HG02623 (cell line): ENCODE data around the gene PFKFB3.
"Not testable (repeated sequence)": the region's sequence is repeated elsewhere in the genome, so short reads cannot be mapped to it uniquely, and the experiment has no call there.

Experiments
- ATAC-seq: cut with Tn5 transposase; IDR thresholded peaks from one replicate; pipeline ENCODE4 v1.9.1; 2021; ENCODE audit warnings: moderate library complexity; ENCODE audit not compliant: unreplicated experiment

PFKFB3 gene

GRCh38 chr10:6232846-6233724 lies 30.4 kb downstream of the PFKFB3 start:
- ATAC-seq = no peak

GRCh38 chr10:6233725-6234277 lies 31.1 kb downstream of the PFKFB3 start:
- ATAC-seq = no peak

DNA sequence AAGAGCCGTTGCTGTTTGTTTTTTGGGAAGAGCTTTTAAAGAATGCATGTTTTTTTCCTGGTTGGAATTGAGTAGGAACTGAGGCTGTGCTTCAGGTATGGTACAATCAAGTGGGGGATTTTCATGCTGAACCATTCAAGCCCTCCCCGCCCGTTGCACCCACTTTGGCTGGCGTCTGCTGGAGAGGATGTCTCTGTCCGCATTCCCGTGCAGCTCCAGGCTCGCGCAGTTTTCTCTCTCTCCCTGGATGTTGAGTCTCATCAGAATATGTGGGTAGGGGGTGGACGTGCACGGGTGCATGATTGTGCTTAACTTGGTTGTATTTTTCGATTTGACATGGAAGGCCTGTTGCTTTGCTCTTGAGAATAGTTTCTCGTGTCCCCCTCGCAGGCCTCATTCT lies 31.6 kb downstream of the PFKFB3 start:
- ATAC-seq = no peak

GRCh38 chr10:6236349-6237198 lies 33.8 kb downstream of the PFKFB3 start:
- ATAC-seq = no peak

DNA sequence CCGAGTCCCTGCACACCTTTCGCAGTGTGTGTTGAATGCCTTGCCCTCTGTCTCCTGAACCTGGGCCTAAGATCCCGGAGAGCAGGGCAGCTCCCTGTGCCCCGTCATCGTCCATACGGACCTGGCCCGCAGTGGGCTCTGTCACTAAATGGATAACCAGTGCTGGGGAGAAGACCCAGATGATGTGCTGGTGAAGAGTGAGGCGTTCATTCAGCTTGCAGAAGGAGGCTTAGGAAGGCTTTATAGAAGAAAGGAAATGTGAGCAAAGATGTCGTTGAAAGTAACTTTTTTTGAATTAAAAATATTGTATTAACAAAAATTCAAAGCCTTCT lies 34.4 kb downstream of the PFKFB3 start:
- no peak for ATAC-seq

GRCh38 chr10:6238587-6239212 lies 36.0 kb downstream of the PFKFB3 start:
- not testable (repeated sequence) for ATAC-seq

GRCh38 chr10:6239213-6239991 lies 36.7 kb downstream of the PFKFB3 start:
- ATAC-seq = no peak

GRCh38 chr10:6240254-6240653 lies 37.5 kb downstream of the PFKFB3 start:
- no peak for ATAC-seq

DNA sequence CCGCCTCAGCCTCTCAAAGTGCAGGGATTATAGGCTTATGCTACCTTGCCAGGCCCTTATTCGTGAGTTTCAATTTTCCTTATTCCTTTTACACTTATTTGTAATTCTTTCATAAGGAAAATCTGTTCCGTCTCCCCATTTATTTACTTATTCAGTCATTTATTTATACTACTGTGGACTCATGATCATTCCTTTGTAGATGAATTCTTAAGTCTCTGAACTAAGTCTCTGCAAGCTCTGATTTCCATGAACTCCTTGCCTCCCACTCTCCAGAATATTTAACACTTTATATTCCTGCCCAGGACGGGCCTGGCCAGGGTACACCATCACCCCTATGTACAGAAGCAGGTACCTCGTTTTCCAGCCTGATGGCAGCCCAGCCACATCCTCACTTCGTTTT lies 39.4 kb downstream of the PFKFB3 start:
- no peak for ATAC-seq

DNA sequence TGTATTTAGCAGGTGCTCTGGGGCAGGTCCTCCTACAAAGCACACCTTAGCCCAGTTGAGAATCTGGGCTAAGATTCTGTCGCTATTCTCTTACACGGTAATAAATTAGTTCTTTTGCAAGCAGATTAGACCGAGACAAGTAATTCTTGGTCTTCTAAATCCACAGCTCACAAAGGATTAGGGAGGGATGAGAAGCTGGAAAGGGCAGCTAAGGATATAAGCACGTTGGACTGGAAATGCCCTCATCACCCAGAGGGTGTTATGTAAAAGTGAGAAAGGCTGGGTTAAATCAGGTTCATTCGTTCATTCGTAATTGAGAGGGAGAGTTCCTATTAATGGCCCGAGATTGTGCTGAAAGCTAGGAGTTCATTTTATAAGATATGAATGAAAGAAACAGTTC lies 41.8 kb downstream of the PFKFB3 start:
- ATAC-seq = no peak

DNA sequence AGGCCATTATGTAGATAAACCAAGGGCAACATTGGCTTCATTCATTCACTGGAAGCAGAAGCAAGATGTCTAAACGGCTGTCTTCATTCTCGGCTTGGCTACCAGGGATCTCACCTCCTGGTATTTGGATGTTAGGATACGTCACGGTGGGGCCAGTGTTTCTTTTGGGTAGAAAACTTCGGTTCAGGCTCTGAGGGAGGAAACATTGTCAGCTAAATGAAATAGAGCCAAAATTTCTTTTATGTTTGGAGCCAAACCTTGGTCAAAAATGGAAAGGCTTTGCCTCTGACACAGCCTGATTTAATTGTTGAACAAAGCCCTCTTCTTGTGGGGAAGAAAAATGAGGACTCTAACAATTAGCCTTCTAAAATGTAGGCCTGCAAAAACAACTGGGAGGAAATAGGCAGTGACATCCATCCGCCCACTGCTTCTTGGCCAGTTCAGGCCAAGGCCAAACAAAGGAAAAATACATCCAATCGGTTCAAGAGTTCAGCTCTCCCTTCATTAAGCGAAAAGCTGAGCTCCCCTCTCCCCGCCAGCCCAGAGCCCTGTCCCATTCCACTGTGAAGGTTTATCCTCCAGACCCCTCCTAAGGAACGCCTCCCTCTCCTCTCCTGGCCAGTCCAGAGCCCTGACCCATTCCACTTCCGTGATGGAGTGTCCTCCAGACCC lies 44.4 kb downstream of the PFKFB3 start:
- no peak for ATAC-seq

DNA sequence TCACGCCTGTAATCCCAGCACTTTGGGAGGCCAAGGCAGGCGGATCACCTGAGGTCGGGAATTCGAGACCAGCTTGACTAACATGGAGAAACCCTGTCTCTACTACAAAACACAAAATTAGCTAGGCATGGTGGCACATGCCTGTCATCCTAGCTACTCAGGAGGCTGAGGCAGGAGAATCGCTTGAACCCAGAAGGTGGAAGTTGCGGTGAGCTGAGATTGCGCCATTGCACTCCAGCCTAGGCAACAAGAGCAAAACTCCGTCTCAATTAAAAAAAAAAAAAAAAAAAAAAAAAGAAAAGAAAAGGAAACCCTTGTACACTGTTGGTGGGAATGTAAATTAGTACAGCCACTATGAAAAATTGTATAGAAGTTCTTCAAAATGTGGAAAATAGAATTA lies 46.2 kb downstream of the PFKFB3 start:
- not testable (repeated sequence) for ATAC-seq

DNA sequence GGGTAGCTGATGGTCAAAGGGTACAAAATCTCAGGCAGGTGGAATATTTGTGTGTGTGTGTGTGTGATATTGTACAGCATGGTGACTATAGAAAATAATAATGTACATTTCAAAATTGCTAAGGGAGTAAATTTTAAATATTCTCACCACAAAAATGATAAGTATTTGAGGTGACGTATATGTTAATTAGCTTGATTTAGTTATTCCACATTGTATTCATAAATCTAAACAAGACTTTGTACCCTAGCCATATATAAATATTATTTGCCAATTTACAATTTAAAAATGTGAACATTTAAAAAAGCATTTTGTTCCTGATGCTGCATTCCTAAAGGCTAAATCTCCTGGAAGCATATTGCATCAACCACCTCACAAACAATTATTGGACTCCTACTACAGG lies 47.0 kb downstream of the PFKFB3 start:
- ATAC-seq = no peak

- no peak for ATAC-seq
Observed at GRCh38 chr10:6250745-6251144, 48.0 kb downstream of the PFKFB3 start.

GRCh38 chr10:6254201-6254600 lies 51.5 kb downstream of the PFKFB3 start:
- no peak for ATAC-seq

- no peak for ATAC-seq
Observed at GRCh38 chr10:6255548-6256061, 52.9 kb downstream of the PFKFB3 start.

DNA sequence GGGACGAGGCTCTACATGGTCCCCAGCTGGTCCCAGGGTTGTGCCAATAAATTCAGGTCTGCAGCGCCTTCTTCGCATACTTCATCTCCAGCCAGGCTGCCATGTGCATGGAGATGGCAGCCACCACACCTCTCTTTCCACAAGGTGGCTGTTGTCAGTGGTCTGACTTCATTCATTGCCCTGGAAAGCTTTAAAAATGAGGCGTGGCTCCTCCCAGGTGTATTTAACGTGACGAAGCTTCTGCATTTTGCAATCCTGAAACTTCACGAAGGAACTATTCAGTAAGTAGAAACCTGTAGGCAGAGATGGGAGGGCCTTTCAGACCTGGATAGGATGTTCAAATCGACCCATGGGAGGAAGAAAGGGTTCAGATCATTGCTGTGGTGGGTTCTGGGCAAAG lies 53.7 kb downstream of the PFKFB3 start:
- no peak for ATAC-seq

DNA sequence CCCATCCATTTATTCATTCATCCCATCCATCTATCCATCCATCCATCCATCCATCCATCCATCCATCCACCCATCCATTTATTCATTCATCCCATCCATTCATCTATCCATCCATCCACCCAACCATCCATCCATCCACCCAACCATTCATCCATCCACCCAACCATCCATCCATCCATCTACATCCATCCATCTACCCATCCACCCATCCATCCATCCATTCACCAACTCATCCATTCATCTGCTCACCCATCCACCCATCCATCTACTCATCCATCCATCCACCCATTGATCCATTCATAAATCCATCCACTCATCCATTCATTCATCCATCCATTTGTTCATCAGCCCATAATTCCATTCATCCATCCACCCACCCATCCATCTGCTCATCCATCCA lies 56.4 kb downstream of the PFKFB3 start:
- ATAC-seq = no peak

GRCh38 chr10:6260843-6261242 lies 58.1 kb downstream of the PFKFB3 start:
- no peak for ATAC-seq

DNA sequence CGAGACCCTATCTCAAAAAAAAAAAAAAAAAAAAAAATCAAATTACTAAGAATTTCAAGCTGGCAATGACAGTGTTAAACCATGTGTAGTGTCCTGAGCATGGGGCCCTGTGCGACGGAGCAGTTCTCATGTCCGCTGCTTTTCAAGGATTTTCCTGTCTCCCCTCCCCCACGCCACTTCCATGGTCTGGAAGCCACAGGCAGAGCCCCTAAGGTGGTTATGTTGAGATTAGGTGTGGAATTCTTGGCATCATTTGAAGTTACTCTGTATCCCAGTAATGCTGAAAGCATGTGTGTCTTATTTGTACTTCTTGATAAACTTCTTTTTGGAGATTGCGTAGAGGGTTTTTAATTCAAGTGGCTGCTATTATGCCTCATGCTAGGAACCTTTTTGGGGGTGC lies 65.2 kb downstream of the PFKFB3 start:
- ATAC-seq = no peak
